ENCODE measurements around the gene LRGUK.

Gene LRGUK

DNA sequence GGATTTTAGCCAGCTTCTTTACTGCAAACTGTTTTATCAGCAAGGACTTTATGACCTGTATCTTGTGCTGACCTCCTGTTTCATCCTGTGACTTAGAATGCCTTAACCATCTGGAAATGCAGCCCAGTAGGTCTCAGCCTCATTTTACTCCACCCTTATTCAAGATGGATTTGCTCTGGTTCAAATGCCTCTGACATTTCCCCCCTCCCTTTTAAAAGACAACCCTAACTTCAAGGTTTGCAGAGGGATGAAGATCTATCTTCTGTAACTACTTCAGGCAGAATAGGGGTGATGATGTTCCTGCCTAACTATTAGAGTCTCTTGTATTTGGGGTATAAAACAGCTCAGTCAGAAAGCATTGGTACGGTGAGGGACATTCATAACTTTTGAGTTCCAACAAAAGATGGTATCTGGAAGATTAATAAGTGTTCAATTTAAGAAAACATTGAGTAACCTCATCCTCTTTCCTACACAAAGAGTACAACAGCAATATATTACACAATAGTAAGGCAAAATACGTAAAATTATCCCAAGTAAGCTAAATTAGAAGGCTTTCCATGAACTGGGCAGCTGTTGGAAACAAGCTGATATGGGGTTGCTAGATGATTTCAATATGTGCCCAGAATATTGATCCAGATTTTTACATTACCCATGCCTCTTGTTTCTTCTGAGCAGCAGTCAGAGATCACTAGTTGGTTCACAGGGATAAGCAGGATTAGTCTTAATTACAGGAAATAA lies 40.0 kb upstream of the LRGUK start:
- Histone ChIP-seq H3K4me1 (peaks cover 0 to 30% (median 6%) of the 10 kb centered on the region in 10 experiments; a peak in 8 of 20 replicates), H3K9ac (no peak overlapping the region), H3K4me2 (no peak overlapping the region), H3K9me3 (replicated peaks in 1 of 11) (peaks cover 55 to 87% (median 76%) of the 10 kb centered on the region in 11 experiments), H3K4me3 (no peak overlapping the region), H3K27me3 (no peaks in the 10 kb centered on the region), H3K36me3 (peaks cover 0 to 23% (median 3%) of the 10 kb centered on the region in 11 experiments; a peak in 5 of 22 replicates), H3K27ac (no peak overlapping the region), H4K20me1 (no peaks in the 10 kb centered on the region)
- TF ChIP-seq Cebpa-rat (IDR thresholded peaks at IDR 0.05) = peak in 3 of 11 experiments; percentile 9 to 14 (median 13); a peak in 1 of 22 replicates

DNA sequence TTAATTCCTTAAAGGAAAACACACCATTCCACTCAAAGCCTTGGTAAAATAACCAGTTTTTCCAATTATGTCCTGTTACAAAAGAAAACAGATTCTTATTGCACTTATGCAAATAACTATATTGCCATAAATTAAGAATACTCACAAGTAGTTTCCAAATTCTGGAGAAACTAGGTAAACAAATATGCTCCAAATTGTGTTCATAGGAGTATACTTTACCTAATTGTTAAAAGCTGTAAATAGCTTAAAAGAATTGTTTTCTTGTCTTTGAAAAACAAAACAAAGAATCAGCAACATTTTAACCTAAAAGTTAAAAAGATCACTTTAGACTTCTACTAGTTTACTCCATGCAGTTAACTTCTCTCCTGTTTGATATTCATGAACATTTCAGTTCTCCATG lies 38.9 kb upstream of the LRGUK start:
- H3K4me1 ChIP-seq = peaks cover 0 to 27% (median 6%) of the 10 kb centered on the region in 10 experiments; a peak in 8 of 20 replicates
- H4K20me1 ChIP-seq = no peaks in the 10 kb centered on the region
- no peak overlapping the region for H3K4me2 ChIP-seq
- peaks cover 62 to 96% (median 83%) of the 10 kb centered on the region in 11 experiments for H3K9me3 ChIP-seq (replicated peaks in 1 of 11)
- H3K27ac ChIP-seq = no peak overlapping the region
- no peak overlapping the region for H3K4me3 ChIP-seq
- peaks cover 0 to 23% (median 3%) of the 10 kb centered on the region in 11 experiments; a peak in 5 of 22 replicates for H3K36me3 ChIP-seq
- TF ChIP-seq Cebpa-rat (IDR thresholded peaks at IDR 0.05) = no peak
- no peak overlapping the region for H3K9ac ChIP-seq
- H3K27me3 ChIP-seq = no peaks in the 10 kb centered on the region

DNA sequence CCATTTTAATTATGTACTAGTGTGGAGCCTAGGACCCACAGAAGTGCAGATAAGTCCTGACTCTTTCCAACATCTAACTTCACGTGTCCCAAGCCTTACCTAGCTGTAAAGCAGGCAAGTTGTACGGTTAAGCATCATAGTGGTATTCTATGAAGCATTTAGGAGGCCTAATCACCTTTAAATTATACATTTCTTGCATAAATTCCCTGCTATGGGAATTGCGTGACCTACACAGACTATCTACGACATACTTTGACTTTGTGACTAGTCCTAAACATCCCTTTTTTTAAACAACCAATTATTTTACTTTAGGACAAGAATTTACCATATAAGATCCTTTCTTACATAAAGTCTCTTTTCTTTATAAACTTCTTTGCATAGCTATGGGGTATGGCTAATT lies 37.7 kb upstream of the LRGUK start:
- H3K4me2 ChIP-seq = no peak overlapping the region
- H3K27ac ChIP-seq = no peak overlapping the region
- no peak overlapping the region for H3K9ac ChIP-seq
- peaks cover 64 to 86% (median 80%) of the 10 kb centered on the region in 11 experiments for H3K9me3 ChIP-seq (replicated peaks in 1 of 11)
- H3K27me3 ChIP-seq = no peaks in the 10 kb centered on the region
- H4K20me1 ChIP-seq = no peaks in the 10 kb centered on the region
- peaks cover 0 to 23% (median 3%) of the 10 kb centered on the region in 11 experiments; a peak in 5 of 22 replicates for H3K36me3 ChIP-seq
- peaks cover 0 to 14% (median 5%) of the 10 kb centered on the region in 10 experiments; a peak in 8 of 20 replicates for H3K4me1 ChIP-seq
- peak overlapping the region in 1 of 10 experiments; percentile 14; a peak in 1 of 20 replicates for H3K4me3 ChIP-seq
- TF ChIP-seq Cebpa-rat (IDR thresholded peaks at IDR 0.05) = no peak

DNA sequence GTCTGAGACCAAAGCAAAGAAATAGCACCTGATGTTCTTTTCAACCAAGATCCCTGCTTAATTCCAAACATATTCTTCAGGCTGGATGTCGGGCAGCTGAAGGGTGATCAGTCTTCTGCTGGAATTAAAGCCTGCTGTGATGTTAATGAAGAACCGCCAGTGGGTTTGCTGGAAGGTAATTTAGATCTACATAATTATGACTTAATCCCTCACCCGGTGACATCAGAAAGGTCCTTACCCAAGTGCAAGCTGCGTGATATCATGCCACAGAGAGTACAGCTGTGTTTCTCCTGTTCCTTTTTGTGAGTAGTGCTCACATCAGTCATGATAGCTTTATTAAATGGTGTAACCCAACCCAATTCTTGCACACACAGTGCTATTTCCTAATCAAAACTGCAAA lies 29.1 kb upstream of the LRGUK start:
- no peaks in the 10 kb centered on the region for H4K20me1 ChIP-seq
- H3K27ac ChIP-seq = no peak overlapping the region
- H3K4me3 ChIP-seq = no peak overlapping the region
- H3K4me1 ChIP-seq = peaks cover 7 to 18% (median 16%) of the 10 kb centered on the region in 10 experiments; a peak in 18 of 20 replicates
- TF ChIP-seq Cebpa-rat (IDR thresholded peaks at IDR 0.05) = no peak
- no peaks in the 10 kb centered on the region for H3K27me3 ChIP-seq
- peaks cover 0 to 4% (median under 1%) of the 10 kb centered on the region in 11 experiments; a peak in 5 of 22 replicates for H3K9me3 ChIP-seq (replicated peaks in 1 of 11)
- no peak overlapping the region for H3K9ac ChIP-seq
- no peak overlapping the region for H3K4me2 ChIP-seq
- H3K36me3 ChIP-seq = no peaks in the 10 kb centered on the region

DNA sequence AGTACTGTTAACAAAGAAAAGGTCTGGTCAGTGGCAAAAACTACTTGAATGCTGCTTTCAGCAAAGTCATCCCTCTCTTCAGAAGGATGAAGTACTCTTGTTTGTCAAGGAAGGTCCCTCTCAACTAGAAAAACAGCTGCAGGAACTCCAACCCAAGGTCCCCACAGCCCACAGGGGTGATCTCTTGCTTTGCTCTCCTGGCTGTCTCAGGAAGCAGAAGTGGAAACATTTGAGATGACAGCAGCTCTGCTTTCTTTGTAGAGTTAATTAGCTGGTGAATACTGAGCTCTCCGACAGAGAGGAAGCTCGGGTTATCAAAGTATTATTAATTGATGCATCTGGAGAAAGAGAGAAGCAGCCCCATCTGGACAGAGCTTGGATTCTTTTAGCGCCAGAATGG lies 25.4 kb upstream of the LRGUK start:
- Histone ChIP-seq H4K20me1 (no peaks in the 10 kb centered on the region), H3K9me3 (replicated peaks in 1 of 11) (peaks cover 0 to 8% (median under 1%) of the 10 kb centered on the region in 11 experiments; a peak in 3 of 22 replicates), H3K9ac (no peak overlapping the region), H3K27ac (no peak overlapping the region), H3K27me3 (no peaks in the 10 kb centered on the region), H3K4me1 (peaks cover 7 to 18% (median 16%) of the 10 kb centered on the region in 10 experiments; a peak in 18 of 20 replicates), H3K4me2 (peak overlapping the region in 10 of 11 experiments; percentile 5 to 58 (median 36); a peak in 17 of 22 replicates), H3K4me3 (no peak overlapping the region), H3K36me3 (no peaks in the 10 kb centered on the region)
- TF ChIP-seq Cebpa-rat (IDR thresholded peaks at IDR 0.05) = no peak

DNA sequence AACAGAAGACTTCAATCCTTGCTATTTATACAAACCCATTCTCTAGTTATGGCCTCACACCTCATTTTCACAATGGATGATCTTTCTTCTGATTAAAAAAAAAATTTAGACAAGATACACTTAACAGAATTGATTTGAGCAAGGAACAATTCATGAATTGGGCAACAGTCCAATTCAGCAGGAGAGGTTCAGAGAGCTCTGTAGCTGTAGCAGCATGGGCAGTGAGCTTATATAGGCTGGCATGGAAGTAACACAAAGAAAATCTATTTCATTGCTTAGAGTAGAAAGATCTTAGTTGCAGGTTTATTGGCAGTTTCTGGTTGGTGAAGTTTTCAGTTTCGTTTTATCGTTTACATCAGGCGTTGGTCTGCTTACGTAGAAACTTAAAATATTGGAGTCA lies 23.0 kb upstream of the LRGUK start:
- Histone ChIP-seq H3K4me3 (no peak overlapping the region), H3K27me3 (no peaks in the 10 kb centered on the region), H3K27ac (no peak overlapping the region), H3K9ac (no peak overlapping the region), H3K9me3 (replicated peaks in 1 of 11) (peaks cover 0 to 18% (median 6%) of the 10 kb centered on the region in 11 experiments; a peak in 5 of 22 replicates), H4K20me1 (no peaks in the 10 kb centered on the region), H3K36me3 (no peaks in the 10 kb centered on the region), H3K4me1 (peaks cover 7 to 18% (median 16%) of the 10 kb centered on the region in 10 experiments; a peak in 18 of 20 replicates), H3K4me2 (no peak overlapping the region)
- no peak for TF ChIP-seq Cebpa-rat (IDR thresholded peaks at IDR 0.05)

DNA sequence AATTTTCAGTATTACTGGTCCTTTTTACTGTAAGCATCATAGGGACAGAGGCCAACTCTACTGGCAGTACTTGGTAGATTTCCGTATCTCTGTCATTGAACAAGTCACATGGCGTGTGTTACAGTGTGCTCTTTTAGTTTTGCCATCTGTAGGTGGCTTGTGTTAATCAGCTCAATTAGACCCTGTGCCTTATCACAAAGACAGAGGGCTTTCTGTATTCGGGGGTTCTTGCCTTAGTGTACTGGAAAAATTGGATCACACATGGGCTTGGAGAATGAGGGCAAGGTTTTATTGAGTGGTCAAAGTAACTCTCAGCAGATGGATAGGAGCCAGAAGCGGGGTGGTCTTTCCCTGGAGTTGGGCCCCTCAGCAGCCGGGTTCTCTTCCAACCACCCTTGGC lies 21.3 kb upstream of the LRGUK start:
- Histone ChIP-seq H4K20me1 (no peaks in the 10 kb centered on the region), H3K9ac (no peak overlapping the region), H3K9me3 (replicated peaks in 1 of 11) (peaks cover 0 to 18% (median 6%) of the 10 kb centered on the region in 11 experiments; a peak in 5 of 22 replicates), H3K4me3 (no peak overlapping the region), H3K36me3 (no peaks in the 10 kb centered on the region), H3K27me3 (no peaks in the 10 kb centered on the region), H3K4me1 (peaks cover 7 to 18% (median 16%) of the 10 kb centered on the region in 10 experiments; a peak in 18 of 20 replicates), H3K4me2 (no peak overlapping the region), H3K27ac (no peak overlapping the region)
- TF ChIP-seq Cebpa-rat (IDR thresholded peaks at IDR 0.05) = no peak

DNA sequence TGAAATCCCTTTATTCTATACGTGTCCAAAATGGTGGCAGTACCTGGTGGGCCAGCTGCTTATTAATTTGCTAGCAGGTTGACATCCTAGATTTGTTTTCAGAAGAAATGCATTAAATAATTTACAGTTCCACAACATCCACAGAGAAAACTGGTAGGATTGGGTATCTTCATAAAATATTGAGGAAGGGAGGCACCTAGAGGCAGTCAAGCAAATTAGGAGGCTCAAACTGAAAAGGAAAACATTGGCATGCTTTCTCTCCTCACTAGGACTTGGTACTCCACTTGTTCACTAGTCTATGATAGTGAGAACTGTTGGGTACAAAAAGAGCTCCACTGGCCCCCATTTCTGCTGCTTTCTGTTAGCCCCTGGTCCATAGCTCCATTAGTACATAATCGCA lies 18.3 kb upstream of the LRGUK start:
- Histone ChIP-seq H3K9me3 (replicated peaks in 1 of 11) (peaks cover 6 to 21% (median 14%) of the 10 kb centered on the region in 11 experiments; a peak in 15 of 22 replicates), H3K27ac (no peak overlapping the region), H3K4me1 (peaks cover 0 to 16% (median 12%) of the 10 kb centered on the region in 10 experiments; a peak in 15 of 20 replicates), H3K4me2 (no peak overlapping the region), H3K27me3 (no peaks in the 10 kb centered on the region), H3K4me3 (no peak overlapping the region), H4K20me1 (no peaks in the 10 kb centered on the region), H3K36me3 (no peaks in the 10 kb centered on the region), H3K9ac (no peak overlapping the region)
- no peak for TF ChIP-seq Cebpa-rat (IDR thresholded peaks at IDR 0.05)

DNA sequence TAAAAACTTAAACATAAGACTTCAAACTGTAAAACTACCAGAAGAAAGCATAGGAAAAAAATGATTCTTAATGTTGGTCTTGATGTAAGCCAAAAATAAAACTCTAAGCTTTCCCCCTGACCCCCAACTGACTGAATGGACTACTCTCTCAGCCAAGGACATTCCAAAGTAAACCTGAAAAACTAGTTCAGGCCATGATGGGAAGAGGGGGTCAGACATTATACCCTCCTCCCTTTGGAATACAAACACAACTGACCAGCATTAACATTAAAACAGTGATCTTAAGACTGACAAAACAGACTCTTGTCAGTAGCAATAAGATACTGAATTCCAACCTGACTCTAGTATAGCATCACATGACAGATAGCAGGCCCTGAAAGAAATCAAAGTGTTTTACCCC lies 13.5 kb upstream of the LRGUK start:
- Histone ChIP-seq H3K9ac (no peak overlapping the region), H4K20me1 (no peaks in the 10 kb centered on the region), H3K36me3 (no peaks in the 10 kb centered on the region), H3K27me3 (no peaks in the 10 kb centered on the region), H3K27ac (no peak overlapping the region), H3K4me1 (peaks cover 0 to 16% (median 12%) of the 10 kb centered on the region in 10 experiments; a peak in 15 of 20 replicates), H3K9me3 (replicated peaks in 1 of 11) (peaks cover 5 to 23% (median 20%) of the 10 kb centered on the region in 11 experiments; a peak in 17 of 22 replicates), H3K4me2 (peak overlapping the region in 6 of 11 experiments; percentile 45 to 77 (median 64); a peak in 11 of 22 replicates), H3K4me3 (no peak overlapping the region)
- TF ChIP-seq Cebpa-rat (IDR thresholded peaks at IDR 0.05) = no peak
